ENCODE results near the gene ADAMTSL5. TPM values are rescaled to one million over a fixed set of nuclear protein-coding genes. Genes with fewer than 3 reads are reported as not detected.
"Not testable (repeated sequence)": the region's sequence is repeated elsewhere in the genome, so short reads cannot be mapped to it uniquely, and the experiment has no call there.

The ADAMTSL5 gene
- total RNA-seq, result 5.4 and 6.6 TPM in 2 replicates

- peaks cover 3% of the 10 kb centered on the region for H3K4me1 Mint-ChIP-seq
- peak; percentile 91 for DNase-seq
These were observed at the start of gene ADAMTSL5 for GRCh38 chr19:1512671-1513498. Gene ADAMTSL5 (minus strand): TSS chr19:1513019. CDS start chr19:1510943, 2,076 bp downstream.

GRCh38 chr19:1561236-1561842 is 48.5 kb upstream of the ADAMTSL5 start:
- Mint-ChIP-seq H3K9me3 (no peaks in the 10 kb centered on the region), H3K4me1 (no peaks in the 10 kb centered on the region), H3K36me3 (ENCODE audit: low read depth) (no peaks in the 10 kb centered on the region), H3K27me3 (peaks cover 2% of the 10 kb centered on the region), H3K4me3 (no peak overlapping the region), H3K27ac (no peak overlapping the region)
- no peak for DNase-seq
- intact Hi-C loops (cut with micrococcal nuclease), result no loop called here

More at GRCh38 chr19:1512671-1513498, at the start of gene ADAMTSL5:
- intact Hi-C loops (cut with micrococcal nuclease), result loop anchor here (5.0 kb wide), 2 partner anchors 36 to 66 kb away; partner anchors contain the start of gene C19orf25
- no peak within 1 kb of the TSS for H3K27ac Mint-ChIP-seq
- peaks cover 16% of the 10 kb centered on the region for H3K27me3 Mint-ChIP-seq
- peaks cover 1% of the 10 kb centered on the region for H3K9me3 Mint-ChIP-seq
- peak within 1 kb of the TSS; percentile 71 for H3K4me3 Mint-ChIP-seq
- H3K36me3 Mint-ChIP-seq (ENCODE audit: low read depth), result peaks cover 2% of the 10 kb centered on the region

DNA sequence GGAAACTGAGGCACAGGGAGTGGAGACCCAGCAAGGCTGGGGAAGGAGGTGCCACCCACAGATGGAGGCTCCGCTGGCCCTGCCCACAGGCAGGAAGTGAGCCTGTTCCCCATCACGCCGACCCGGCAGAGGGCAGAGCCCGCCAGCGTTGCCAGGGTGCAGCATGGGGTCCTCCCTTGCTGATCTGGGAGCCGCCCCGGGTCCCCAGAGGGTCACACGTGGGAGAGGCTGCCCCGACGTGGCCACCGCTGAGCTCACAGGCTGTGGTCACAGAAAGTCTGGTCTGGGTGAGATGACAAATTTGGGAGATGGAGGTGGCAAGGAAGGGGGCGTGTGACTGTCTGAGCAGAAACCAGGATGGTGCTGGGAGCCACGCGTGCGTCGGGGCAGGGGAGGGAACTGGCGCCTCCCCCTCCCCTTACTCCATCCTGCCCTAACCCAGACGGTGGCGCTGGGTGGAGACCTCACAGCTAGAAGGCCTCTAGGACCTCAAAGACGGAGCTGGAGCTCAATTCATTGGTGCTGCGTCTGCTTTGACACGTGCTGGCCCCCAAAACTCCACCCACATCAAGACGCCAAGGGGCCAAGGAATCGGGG is 47.6 kb upstream of the ADAMTSL5 start:
- H3K9me3 Mint-ChIP-seq, result no peaks in the 10 kb centered on the region
- H3K27ac Mint-ChIP-seq, result no peak overlapping the region
- H3K4me1 Mint-ChIP-seq, result no peaks in the 10 kb centered on the region
- no peak overlapping the region for H3K4me3 Mint-ChIP-seq
- H3K36me3 Mint-ChIP-seq (ENCODE audit: low read depth), result no peaks in the 10 kb centered on the region
- intact Hi-C loops (cut with micrococcal nuclease), result no loop called here
- H3K27me3 Mint-ChIP-seq, result peaks cover under 1% of the 10 kb centered on the region
- no peak for DNase-seq

DNA sequence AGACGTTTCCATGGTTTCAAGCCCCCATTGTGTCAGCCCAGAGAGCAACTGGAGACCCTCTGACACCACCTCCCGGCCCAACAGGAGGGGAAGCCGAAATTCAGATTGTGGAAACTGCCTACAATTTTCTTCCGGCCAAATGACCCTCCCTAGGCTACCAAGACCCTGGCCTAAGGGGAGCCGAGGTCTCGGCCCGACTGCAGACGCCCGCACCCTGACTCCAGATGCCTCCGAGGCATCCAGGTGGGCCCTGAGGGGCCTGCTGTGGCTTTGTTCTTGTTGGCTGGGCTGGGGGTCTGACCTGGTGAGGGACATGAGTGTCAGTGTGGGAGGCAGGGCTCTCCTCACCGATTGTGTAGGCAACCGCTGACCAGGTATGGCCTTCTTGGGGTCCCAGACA is 45.7 kb upstream of the ADAMTSL5 start:
- H3K4me1 Mint-ChIP-seq, result no peaks in the 10 kb centered on the region
- no peak overlapping the region for H3K4me3 Mint-ChIP-seq
- intact Hi-C loops (cut with micrococcal nuclease), result no loop called here
- no peak overlapping the region for H3K27ac Mint-ChIP-seq
- no peaks in the 10 kb centered on the region for H3K27me3 Mint-ChIP-seq
- no peak for DNase-seq
- no peaks in the 10 kb centered on the region for H3K9me3 Mint-ChIP-seq
- no peaks in the 10 kb centered on the region for H3K36me3 Mint-ChIP-seq (ENCODE audit: low read depth)

DNA sequence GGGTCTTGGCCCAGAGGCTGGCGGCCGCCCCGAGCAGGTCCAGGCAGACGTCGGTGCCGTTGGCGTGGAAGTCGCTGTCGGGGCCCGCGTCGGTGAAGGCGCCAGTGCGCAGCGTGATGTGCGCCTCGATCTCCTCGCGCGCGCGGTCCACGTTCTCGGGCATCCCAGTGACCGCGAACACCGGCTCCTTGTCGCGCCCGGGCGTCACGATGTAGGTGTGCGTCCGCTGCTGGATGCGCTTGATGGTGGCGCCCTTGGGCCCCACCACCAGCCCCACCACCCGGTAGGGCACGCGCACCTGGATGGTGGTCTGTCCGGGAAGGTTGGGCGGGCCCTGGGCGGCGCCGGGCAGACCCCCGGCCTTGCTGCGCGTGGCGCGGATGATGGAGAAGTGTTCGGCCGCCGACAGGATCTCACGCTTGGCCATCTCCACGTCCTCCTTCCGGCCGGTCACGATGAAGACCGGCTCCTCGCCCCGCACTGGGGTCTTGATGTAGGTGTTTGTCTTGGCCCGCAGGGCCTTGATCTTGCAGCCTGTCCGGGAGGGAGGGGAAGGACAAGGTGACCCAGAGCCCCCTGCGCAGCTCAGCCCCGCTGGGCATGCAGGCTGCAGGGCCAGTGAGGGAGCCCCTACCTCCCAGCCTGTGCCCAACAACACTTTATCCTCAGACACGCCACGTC is 43.7 kb upstream of the ADAMTSL5 start:
- no peak for DNase-seq
- no peak overlapping the region for H3K27ac Mint-ChIP-seq
- H3K9me3 Mint-ChIP-seq, result no peaks in the 10 kb centered on the region
- intact Hi-C loops (cut with micrococcal nuclease), result no loop called here
- no peak overlapping the region for H3K4me3 Mint-ChIP-seq
- no peaks in the 10 kb centered on the region for H3K4me1 Mint-ChIP-seq
- H3K36me3 Mint-ChIP-seq (ENCODE audit: low read depth), result no peaks in the 10 kb centered on the region
- no peaks in the 10 kb centered on the region for H3K27me3 Mint-ChIP-seq

DNA sequence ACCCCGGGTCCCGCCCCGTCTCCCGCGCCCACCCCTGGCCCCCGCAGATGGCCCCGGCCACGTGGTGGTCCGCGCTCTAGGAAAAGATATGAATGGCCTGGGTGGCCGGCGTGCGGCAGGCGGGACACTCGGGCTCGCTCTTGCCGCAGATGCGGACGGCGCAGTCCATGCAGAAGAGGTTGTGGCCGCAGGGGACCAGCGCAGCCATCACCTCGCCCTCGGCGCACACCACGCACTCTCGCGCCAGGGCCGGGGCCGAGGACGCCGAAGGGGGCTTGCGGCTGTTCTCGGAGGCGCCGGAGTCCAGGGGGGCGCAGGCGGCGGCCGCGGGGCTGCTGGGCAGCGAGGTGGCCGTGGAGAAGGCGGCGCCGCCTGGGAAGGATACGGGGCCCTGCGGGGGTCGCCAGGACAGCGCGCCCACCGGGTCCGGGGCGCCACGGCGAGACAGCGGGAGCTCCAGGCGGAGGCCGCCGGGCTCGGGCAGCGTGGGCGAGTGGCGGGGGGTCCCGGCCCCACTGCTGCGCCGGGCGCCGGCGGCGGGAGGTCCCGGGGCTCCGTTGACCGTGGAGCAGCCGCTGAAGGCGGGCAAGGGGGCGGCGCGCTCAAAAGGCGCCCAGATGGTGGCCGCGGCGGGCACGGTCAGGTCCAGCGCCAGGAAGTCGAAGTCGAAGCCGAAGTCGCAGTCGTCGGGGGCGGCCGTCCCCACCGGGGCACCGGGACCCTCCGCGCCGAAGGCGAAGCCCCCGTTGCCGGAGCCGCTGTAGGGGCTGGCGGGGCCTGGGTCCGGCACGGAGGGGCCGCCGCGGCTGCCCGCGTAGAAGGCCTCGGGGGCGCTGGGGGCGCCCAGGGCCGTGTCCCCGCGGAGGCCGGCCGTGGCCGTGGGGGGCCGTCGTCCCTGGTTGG is 42.9 kb upstream of the ADAMTSL5 start:
- no peaks in the 10 kb centered on the region for H3K27me3 Mint-ChIP-seq
- H3K4me1 Mint-ChIP-seq, result no peaks in the 10 kb centered on the region
- H3K4me3 Mint-ChIP-seq, result no peak overlapping the region
- H3K9me3 Mint-ChIP-seq, result no peaks in the 10 kb centered on the region
- intact Hi-C loops (cut with micrococcal nuclease), result no loop called here
- H3K36me3 Mint-ChIP-seq (ENCODE audit: low read depth), result no peaks in the 10 kb centered on the region
- H3K27ac Mint-ChIP-seq, result no peak overlapping the region
- no peak for DNase-seq

GRCh38 chr19:1554968-1555367 is 42.1 kb upstream of the ADAMTSL5 start:
- DNase-seq, result no peak
- H3K9me3 Mint-ChIP-seq, result no peaks in the 10 kb centered on the region
- no peaks in the 10 kb centered on the region for H3K36me3 Mint-ChIP-seq (ENCODE audit: low read depth)
- no peaks in the 10 kb centered on the region for H3K27me3 Mint-ChIP-seq
- H3K27ac Mint-ChIP-seq, result no peak overlapping the region
- intact Hi-C loops (cut with micrococcal nuclease), result no loop called here
- H3K4me1 Mint-ChIP-seq, result no peaks in the 10 kb centered on the region
- H3K4me3 Mint-ChIP-seq, result no peak overlapping the region

GRCh38 chr19:1553415-1553814 is 40.6 kb upstream of the ADAMTSL5 start:
- H3K27ac Mint-ChIP-seq, result no peak overlapping the region
- intact Hi-C loops (cut with micrococcal nuclease), result no loop called here
- DNase-seq, result no peak
- H3K4me3 Mint-ChIP-seq, result no peak overlapping the region
- no peaks in the 10 kb centered on the region for H3K36me3 Mint-ChIP-seq (ENCODE audit: low read depth)
- no peaks in the 10 kb centered on the region for H3K4me1 Mint-ChIP-seq
- no peaks in the 10 kb centered on the region for H3K27me3 Mint-ChIP-seq
- H3K9me3 Mint-ChIP-seq, result no peaks in the 10 kb centered on the region

DNA sequence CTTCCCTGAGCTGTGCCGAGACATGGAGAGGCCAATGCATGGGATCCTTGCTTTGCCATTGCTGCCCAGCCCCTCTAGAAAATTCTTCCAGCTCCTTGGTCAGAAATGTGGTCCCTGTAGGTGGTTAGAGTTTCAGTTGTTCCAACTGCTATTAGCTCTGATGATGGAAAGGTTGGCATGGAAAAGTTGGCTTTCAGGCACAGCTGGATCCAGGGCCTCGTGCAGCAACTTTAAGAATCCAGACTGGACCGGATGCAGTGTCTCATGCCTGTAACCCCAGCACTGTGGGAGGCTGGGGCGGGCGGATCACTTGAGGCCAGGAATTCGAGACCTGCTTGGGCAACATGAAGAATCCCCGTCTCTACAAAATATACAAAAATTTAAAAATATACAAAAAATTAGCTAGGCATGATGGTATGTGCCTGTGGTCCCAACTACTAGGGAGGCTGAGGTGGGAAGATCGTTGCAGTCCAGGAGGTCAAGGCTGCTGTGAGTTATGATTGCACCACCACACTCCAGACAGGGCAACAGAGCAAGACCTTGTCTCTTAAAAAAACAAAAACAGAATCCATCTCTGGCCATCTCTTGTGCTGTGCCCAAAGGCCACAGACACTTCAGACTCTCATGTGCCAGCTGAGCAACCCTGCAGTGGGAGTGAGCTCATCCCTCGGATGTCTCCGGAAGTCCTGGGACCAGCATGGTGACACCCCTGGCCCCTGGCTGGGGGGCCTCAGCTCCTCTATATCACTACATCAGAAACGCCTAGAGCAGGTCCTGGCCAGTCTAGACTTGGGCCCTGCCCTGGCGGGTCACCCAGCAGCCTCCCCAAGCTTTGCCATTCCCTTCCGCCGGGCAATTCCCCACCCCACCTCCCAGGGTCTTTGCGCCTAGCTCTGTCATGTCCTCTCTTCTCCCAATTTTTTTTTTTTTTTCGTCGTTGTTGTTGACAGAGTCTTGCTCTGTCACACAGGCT is 38.5 kb upstream of the ADAMTSL5 start:
- H3K27me3 Mint-ChIP-seq, result no peaks in the 10 kb centered on the region
- no peaks in the 10 kb centered on the region for H3K36me3 Mint-ChIP-seq (ENCODE audit: low read depth)
- no peak overlapping the region for H3K4me3 Mint-ChIP-seq
- H3K9me3 Mint-ChIP-seq, result no peaks in the 10 kb centered on the region
- H3K27ac Mint-ChIP-seq, result no peak overlapping the region
- intact Hi-C loops (cut with micrococcal nuclease), result no loop called here
- DNase-seq, result no peak
- H3K4me1 Mint-ChIP-seq, result peaks cover under 1% of the 10 kb centered on the region

DNA sequence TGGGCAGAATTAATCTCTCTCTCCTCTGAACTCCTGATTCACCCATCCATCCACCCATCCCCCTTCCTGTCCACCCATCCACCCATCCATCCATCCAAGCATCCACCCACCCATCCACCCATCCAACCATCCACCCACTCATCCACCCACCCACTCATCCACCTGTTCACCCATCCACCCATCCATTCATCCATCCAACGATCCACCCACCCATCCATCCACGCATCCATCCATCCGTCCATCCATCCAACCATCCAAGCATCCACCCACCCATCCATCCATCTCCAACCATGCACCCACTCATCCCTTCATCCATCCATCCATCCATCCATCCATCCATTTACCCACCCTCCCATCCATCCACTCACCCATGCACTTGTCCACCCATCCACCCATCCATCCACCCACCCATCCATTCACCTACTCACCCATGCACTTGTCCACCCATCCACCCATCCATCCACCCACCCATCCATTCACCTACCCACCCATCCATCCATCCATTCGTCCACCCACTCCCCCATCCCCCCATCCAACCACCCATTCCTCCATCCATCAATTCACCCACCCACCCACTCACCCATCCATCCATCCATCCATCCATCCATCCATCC is 36.6 kb upstream of the ADAMTSL5 start:
- Mint-ChIP-seq H3K9me3 (no peaks in the 10 kb centered on the region), H3K27ac (no peak overlapping the region), H3K4me1 (peaks cover 4% of the 10 kb centered on the region), H3K36me3 (ENCODE audit: low read depth) (no peaks in the 10 kb centered on the region), H3K27me3 (peaks cover 2% of the 10 kb centered on the region), H3K4me3 (no peak overlapping the region)
- intact Hi-C loops (cut with micrococcal nuclease), result loop anchor here (2.0 kb wide), 1 partner anchor 217 kb away; no protein-coding TSS in a partner anchor
- no peak for DNase-seq

DNA sequence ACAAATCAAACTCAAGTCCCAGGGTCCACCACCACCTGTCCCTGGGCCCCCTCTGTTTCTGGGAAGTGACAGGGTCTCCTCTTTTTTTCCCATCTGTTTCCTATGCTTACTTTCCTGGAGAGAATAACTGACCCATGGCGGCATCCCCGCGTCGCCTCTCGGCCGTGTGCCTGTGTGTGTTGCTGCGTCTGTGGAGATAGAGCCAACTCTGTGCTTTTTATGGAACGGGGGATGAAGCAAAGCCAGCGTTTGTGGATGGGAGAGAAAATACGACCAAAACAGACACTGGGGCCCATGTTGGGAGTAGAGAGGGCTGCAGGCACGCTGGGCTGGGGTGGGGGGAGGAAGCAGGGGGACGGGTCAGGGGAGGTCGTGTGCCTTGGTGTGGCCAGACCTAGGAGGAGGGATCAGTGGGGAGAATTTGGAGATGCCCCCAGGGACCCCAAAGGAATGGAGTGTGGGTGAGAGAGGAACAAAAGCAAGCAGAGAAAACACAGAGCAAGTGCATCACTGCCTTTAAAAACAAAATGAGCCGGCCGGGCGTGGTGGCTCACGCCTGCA is 27.6 kb upstream of the ADAMTSL5 start:
- DNase-seq, result no peak
- Mint-ChIP-seq H3K36me3 (ENCODE audit: low read depth) (no peaks in the 10 kb centered on the region), H3K27me3 (peaks cover 8% of the 10 kb centered on the region), H3K4me3 (no peak overlapping the region), H3K9me3 (no peaks in the 10 kb centered on the region), H3K4me1 (no peaks in the 10 kb centered on the region), H3K27ac (no peak overlapping the region)
- intact Hi-C loops (cut with micrococcal nuclease), result no loop called here

DNA sequence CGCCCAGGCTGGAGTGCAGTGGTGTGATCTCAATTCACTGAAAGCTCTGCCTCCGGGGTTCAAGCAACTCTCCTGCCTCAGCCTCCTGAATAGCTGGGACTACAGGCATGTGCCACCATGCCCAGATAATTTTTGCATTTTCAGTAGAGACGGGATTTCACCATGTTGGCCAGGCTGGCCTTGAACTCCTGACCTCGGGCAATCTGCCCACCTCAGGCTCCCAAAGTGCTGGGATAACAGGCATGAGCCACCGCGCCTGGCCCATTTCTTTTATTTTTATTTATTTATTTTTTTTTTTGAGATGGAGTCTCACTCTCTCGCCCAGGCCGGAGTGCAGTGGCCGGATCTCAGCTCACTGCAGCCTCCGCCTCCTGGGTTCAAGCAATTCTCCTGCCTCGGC is 26.9 kb upstream of the ADAMTSL5 start:
- H3K4me3 Mint-ChIP-seq; H3K4me1 Mint-ChIP-seq; DNase-seq; H3K36me3 Mint-ChIP-seq (ENCODE audit: low read depth); H3K9me3 Mint-ChIP-seq; H3K27ac Mint-ChIP-seq; H3K27me3 Mint-ChIP-seq; intact Hi-C loops (cut with micrococcal nuclease): not testable (repeated sequence)

Measured in activated CD4-positive, alpha-beta T cell treated with anti-CD3 and anti-CD28 coated beads, Interleukin-2, amount 10 ng/mL, durations not matched to agents 24 days and 14 days (primary cell).